H7 (cell line): Measurements from ENCODE around the gene EOMES. TPM values are rescaled to one million over a fixed set of nuclear protein-coding genes. Genes with fewer than 3 reads are reported as not detected.
A peak's percentile ranks its signal among the peaks of the same experiment; 100 is the strongest.

ENCODE experiments used
- DNase-seq: peaks from one replicate; pipeline ENCODE4 v3.0.0; 2012
- H3K27me3 ChIP-seq: 2 replicates; pipeline ENCODE4 v1.6.0; 2011; ENCODE audit warnings: mild to moderate bottlenecking, low read length; ENCODE audit not compliant: control insufficient read depth, insufficient read depth
- H3K36me3 ChIP-seq: replicated peaks from 2 replicates; pipeline ENCODE4 v1.5.1; 2011; ENCODE audit warnings: low read length; ENCODE audit not compliant: control insufficient read depth, insufficient read depth
- H3K4me3 ChIP-seq: 2 replicates; pipeline ENCODE4 v1.5.1; 2011; ENCODE audit warnings: low read depth, mild to moderate bottlenecking, control low read depth, low read length, moderate library complexity; ENCODE audit not compliant: insufficient read depth
- total RNA-seq: library from RNA; depleted of rRNA; stranded (reverse); fragments of >200 nt; shearing (Covaris generic); gene quantifications from 2 replicates; pipeline ENCODE4 v1.2.3, GENCODE V29; 2014; rRNA removed

Gene EOMES
- total RNA-seq, 1 experiment from 2014 or later = 54.9 TPM

GRCh38 chr3:27680517-27681246 is 41.4 kb downstream of the EOMES start:
- H3K27me3 ChIP-seq = no peaks in the 10 kb centered on the region
- no peaks in the 10 kb centered on the region for H3K36me3 ChIP-seq
- peak; percentile 26 for DNase-seq
- no peak overlapping the region for H3K4me3 ChIP-seq

GRCh38 chr3:27679691-27680090 is 42.4 kb downstream of the EOMES start:
- Histone ChIP-seq H3K36me3 (no peaks in the 10 kb centered on the region), H3K4me3 (no peak overlapping the region), H3K27me3 (no peaks in the 10 kb centered on the region)
- no peak for DNase-seq

- DNase-seq = no peak
- no peak overlapping the region for H3K4me3 ChIP-seq
Measured at GRCh38 chr3:27678234-27678633, 43.9 kb downstream of the EOMES start.

GRCh38 chr3:27677565-27677964 is 44.6 kb downstream of the EOMES start:
- H3K27me3 ChIP-seq = no peaks in the 10 kb centered on the region
- DNase-seq = no peak
- no peak overlapping the region for H3K4me3 ChIP-seq
- H3K36me3 ChIP-seq = no peaks in the 10 kb centered on the region

More at GRCh38 chr3:27678234-27678633, 43.9 kb downstream of the EOMES start:
- no peaks in the 10 kb centered on the region for H3K27me3 ChIP-seq
- no peaks in the 10 kb centered on the region for H3K36me3 ChIP-seq

GRCh38 chr3:27675287-27675686 is 46.8 kb downstream of the EOMES start:
- Histone ChIP-seq H3K4me3 (no peak overlapping the region), H3K36me3 (no peaks in the 10 kb centered on the region), H3K27me3 (no peaks in the 10 kb centered on the region)
- DNase-seq = no peak

- no peak for DNase-seq
- Histone ChIP-seq H3K27me3 (no peaks in the 10 kb centered on the region), H3K4me3 (no peak overlapping the region), H3K36me3 (no peaks in the 10 kb centered on the region)
Measured at GRCh38 chr3:27673701-27674100, 48.4 kb downstream of the EOMES start.

- Histone ChIP-seq H3K27me3 (no peaks in the 10 kb centered on the region), H3K36me3 (no peaks in the 10 kb centered on the region), H3K4me3 (no peak overlapping the region)
- no peak for DNase-seq
Measured at GRCh38 chr3:27671101-27671500, 51.0 kb downstream of the EOMES start.

- Histone ChIP-seq H3K27me3 (no peaks in the 10 kb centered on the region), H3K4me3 (no peak overlapping the region), H3K36me3 (no peaks in the 10 kb centered on the region)
- no peak for DNase-seq
Measured at GRCh38 chr3:27670619-27671018, 51.5 kb downstream of the EOMES start.

- DNase-seq = no peak
- Histone ChIP-seq H3K27me3 (no peaks in the 10 kb centered on the region), H3K4me3 (no peak overlapping the region)
Measured at GRCh38 chr3:27669591-27669990, 52.5 kb downstream of the EOMES start.

GRCh38 chr3:27667751-27668150 is 54.4 kb downstream of the EOMES start:
- DNase-seq = no peak
- H3K36me3 ChIP-seq = no peaks in the 10 kb centered on the region
- H3K4me3 ChIP-seq = no peak overlapping the region
- H3K27me3 ChIP-seq = no peaks in the 10 kb centered on the region

More at GRCh38 chr3:27669591-27669990, 52.5 kb downstream of the EOMES start:
- H3K36me3 ChIP-seq = no peaks in the 10 kb centered on the region

- Histone ChIP-seq H3K27me3 (no peaks in the 10 kb centered on the region), H3K36me3 (no peaks in the 10 kb centered on the region), H3K4me3 (no peak overlapping the region)
- DNase-seq = peak; percentile 74
Measured at GRCh38 chr3:27666708-27667107, 55.4 kb downstream of the EOMES start.

GRCh38 chr3:27666272-27666671 is 55.9 kb downstream of the EOMES start:
- no peak overlapping the region for H3K4me3 ChIP-seq
- H3K36me3 ChIP-seq = no peaks in the 10 kb centered on the region
- peak; percentile 16 for DNase-seq
- H3K27me3 ChIP-seq = no peaks in the 10 kb centered on the region

Other genes with a start within 250 kb of the EOMES start
- gene SLC4A7, start 237.9 kb downstream of the EOMES start, total RNA-seq = 61.1 and 112 TPM in 2 replicates